Measurements from ENCODE around the gene TEKT5.
"Not testable (repeated sequence)": the region's sequence is repeated elsewhere in the genome, so short reads cannot be mapped to it uniquely, and the experiment has no call there.

The TEKT5 gene

GRCh38 chr16:10657925-10658324 is 36.8 kb downstream of the TEKT5 start:
- no peak for DNase-seq

DNA sequence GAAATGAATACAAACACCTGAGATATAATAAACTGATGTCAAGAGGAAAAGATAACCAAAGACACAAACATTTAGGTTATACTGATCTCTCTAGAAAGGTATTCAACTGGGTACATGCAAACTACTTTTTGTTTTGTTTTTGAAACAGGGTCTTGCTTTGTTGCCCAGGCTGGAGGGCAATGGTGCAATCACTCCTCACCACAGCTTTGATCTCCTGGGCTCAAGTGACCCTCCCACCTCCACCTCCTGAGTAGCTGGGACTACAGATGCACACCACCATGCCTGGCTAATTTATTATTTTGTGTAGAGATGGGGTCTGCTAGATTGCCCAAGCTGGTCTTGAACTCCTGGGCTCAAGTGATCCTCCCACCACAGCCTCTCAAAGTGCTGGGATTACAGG is 38.1 kb downstream of the TEKT5 start:
- DNase-seq: no peak

GRCh38 chr16:10655415-10655977 is 39.2 kb downstream of the TEKT5 start:
- no peak for DNase-seq

GRCh38 chr16:10654592-10655414 is 39.9 kb downstream of the TEKT5 start:
- no peak for DNase-seq

GRCh38 chr16:10652730-10653590 is 41.8 kb downstream of the TEKT5 start:
- DNase-seq: no peak

- DNase-seq: not testable (repeated sequence)
These were observed 45.6 kb downstream of the TEKT5 start for GRCh38 chr16:10649098-10649497.

DNA sequence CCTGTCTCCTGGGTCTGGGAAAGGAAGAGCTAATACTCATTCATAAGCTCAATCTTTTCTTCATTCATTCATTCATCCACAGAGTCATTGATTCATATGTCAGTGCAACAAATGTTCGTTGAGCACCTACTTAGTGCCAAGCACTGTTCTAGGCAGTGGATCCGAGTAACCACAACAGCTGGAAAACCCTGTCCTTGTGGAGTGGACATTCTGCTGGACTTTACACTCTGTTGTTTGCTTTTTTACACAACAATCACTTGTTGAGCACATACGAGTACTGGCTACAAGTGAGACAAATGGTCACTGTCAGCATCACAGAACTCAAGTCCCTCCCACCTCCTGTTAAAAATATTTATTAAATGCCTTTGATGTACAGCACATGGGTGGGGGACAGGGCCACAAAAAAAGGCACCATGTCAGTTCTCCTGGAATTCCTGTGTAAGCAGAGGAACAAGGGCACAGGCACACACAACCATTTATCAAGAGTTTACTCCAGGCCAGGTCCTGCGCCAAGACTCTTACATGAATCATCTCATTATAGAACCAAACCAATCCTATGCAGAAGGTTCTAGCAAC is 46.9 kb downstream of the TEKT5 start:
- DNase-seq: no peak

DNA sequence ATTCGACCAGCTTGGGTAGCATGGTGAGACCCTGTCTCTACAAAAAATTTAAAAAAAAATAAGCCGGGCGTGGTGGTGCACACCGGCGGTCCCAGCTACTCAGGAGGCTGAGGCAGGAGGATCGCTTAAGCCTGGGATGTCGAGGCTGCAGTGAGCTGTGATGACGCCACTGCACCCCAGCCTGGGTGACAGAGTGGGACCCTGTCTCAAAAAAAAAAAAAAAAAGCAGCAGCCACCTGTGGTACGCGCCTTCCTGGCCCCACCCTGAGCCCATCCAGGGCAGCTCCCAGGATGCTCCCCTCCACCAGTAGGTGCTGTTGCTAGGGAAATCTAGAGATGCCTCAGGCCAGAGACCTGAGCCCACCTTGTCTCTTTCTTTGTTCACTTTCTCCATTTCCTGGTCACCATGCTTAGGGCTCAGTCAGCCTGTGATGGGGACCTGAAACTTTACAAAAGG is 47.4 kb downstream of the TEKT5 start:
- no peak for DNase-seq

- no peak for DNase-seq
These were observed 48.0 kb downstream of the TEKT5 start for GRCh38 chr16:10646581-10647263.

DNA sequence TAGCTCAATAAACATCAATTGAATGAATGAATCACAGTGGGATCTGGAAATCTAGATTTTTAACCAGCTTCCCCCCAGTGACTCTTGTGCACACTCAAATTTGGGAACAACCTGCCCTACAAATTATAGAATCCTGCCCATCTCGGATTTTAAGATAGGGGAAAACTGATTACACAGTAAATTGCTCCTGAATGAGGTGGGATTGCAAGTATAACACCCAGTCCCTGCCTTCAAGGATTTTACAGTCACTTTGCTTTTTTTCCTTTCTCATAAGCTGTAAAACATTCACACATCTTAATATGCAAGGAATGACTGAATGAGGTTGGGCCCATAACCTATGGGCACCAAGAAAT is 48.5 kb downstream of the TEKT5 start:
- no peak for DNase-seq

- no peak for DNase-seq
These were observed 50.6 kb downstream of the TEKT5 start for GRCh38 chr16:10644092-10644491.

- DNase-seq: no peak
These were observed 51.8 kb downstream of the TEKT5 start for GRCh38 chr16:10642964-10643363.

GRCh38 chr16:10641953-10642949 is 52.5 kb downstream of the TEKT5 start:
- DNase-seq: no peak

DNA sequence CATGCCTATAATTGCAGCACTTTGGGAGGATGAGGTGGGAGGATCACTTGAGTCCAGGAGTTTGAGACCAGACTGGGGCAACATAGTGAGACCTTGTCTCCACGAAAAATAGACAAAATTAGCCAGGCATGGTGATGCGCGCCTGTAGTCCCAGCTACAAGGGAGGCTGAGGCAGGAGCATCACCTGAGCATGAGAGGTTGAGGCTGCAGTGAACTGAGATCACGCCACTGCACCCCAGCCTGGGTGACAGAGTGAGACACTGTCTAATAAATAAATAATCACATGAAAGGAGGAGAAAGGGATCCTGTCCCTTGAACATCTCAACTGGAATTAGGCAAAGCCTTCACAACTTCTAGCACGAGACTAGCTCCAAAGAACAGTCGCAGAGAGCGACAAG is 53.2 kb downstream of the TEKT5 start:
- DNase-seq: no peak

DNA sequence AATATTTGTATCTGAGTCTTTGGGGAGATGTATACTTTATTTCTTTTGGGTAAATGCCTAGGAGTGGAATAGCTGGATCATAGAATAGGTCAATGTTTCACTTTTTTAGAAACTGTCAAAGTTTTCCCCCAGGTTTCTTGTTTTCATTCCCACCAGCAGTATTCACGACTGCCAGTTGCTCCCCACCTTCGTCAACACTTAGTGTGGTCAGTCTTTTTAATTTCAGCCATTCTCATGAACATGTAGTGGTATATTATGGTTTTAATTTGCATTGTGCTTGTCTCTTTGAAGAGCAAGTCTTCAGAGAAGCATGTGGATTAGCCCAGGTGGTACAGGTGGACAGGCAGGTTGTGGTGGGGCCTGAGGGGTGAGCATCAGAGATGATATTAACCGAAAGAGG is 53.8 kb downstream of the TEKT5 start:
- no peak for DNase-seq

DNA sequence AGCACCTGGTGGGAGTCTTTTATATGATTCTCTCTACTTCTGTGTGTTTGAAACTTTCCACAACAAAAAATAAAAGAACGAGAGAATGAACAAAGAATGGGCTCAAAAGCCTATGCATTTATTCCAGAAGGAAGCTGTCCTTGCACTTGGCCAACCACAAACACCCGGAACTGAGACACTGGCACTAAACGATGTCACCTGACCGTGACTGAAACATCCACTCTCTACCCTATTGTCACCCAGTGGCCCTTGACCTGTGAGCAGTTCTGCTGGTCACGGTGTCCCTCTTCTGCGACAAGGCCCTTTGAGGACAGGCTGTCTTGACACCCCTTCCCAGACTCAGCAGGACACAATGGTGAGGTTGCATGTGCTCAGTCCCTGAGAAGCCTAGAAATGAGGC is 56.6 kb downstream of the TEKT5 start:
- DNase-seq: no peak

DNA sequence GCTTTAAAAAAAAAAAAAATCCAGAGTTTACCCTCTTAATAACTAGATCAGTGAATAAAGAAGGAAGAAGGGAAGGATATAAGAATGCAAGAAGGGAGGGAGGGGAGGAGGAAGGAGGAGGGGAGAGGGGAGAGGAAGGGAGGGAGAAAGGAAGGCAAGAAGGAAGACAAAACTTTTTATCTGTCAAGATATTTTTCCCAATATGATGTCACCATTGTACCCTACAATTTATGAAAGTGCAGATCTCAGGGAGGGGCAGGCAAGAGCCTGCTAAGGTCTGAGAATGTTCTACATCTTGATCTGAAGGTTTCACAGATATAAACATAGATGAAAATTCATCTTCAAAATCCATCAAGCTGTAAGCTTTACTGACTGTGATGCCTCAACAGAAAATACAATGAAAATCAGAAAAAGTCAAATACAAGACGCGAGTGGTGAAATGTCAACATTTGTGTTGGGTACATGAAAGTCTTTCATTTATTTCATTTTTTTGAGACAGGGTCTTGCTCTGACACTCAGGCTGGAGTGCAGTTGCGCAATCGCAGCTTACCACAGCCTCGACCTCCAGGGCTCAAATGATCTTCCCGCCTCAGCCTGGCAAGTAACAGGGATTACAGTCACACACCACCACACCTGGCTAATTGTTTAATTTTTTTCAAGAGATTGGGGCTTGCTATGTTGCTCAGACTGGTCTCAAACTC is 57.2 kb downstream of the TEKT5 start:
- DNase-seq: no peak

DNA sequence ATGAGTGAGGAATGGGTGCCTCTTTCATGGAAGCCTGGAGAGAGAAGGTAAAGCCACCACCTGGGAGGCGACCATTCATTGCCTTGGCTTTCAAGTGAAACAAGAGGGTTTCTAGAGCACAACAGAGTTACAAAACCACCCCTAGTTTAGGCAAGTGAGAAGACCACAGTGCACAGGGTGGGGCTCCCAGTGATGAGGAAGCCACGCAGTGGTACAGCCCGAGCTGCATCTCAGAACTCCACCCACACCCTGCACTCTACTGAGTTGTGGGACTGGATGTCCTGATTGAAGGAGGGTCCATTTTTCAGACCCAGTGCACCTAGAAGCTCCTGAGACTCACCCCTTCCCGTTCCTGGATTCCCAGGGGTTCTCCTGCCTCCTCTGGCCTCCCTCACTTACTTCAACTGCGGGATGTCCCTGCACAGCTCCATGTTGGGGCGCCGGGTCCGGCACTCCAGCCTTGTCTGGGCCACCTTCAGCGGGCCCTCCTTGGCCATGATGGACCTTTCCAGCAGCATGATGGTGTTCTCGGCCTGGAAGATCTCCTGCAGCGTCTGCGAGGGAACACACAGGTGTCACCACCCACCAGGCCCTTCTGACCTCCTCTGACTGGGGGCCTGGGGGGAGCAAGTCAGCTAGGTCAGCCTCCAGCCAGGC is 59.2 kb downstream of the TEKT5 start:
- DNase-seq: no peak

GRCh38 chr16:10633429-10633828 is 61.3 kb downstream of the TEKT5 start:
- not testable (repeated sequence) for DNase-seq

- no peak for DNase-seq
These were observed 62.8 kb downstream of the TEKT5 start for GRCh38 chr16:10631886-10632285.
